ENCODE measurements around the gene G6PC3. TPM values are rescaled to one million over a fixed set of nuclear protein-coding genes. Genes with fewer than 3 reads are reported as not detected.
"Not testable (repeated sequence)": the region's sequence is repeated elsewhere in the genome, so short reads cannot be mapped to it uniquely, and the experiment has no call there.

Gene G6PC3
- total RNA-seq, 1 donor from 2014 or later = 42.4 TPM

- no peak overlapping the region for H3K4me3 ChIP-seq (ENCODE audit: low read depth, low read length)
- TF ChIP-seq, protein P1, sequence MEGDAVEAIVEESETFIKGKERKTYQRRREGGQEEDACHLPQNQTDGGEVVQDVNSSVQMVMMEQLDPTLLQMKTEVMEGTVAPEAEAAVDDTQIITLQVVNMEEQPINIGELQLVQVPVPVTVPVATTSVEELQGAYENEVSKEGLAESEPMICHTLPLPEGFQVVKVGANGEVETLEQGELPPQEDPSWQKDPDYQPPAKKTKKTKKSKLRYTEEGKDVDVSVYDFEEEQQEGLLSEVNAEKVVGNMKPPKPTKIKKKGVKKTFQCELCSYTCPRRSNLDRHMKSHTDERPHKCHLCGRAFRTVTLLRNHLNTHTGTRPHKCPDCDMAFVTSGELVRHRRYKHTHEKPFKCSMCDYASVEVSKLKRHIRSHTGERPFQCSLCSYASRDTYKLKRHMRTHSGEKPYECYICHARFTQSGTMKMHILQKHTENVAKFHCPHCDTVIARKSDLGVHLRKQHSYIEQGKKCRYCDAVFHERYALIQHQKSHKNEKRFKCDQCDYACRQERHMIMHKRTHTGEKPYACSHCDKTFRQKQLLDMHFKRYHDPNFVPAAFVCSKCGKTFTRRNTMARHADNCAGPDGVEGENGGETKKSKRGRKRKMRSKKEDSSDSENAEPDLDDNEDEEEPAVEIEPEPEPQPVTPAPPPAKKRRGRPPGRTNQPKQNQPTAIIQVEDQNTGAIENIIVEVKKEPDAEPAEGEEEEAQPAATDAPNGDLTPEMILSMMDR (conservative IDR thresholded peaks at IDR 0.05; ENCODE audit: low read depth, low read length) = no peak
- no peak for DNase-seq (ENCODE audit: low read depth)
These were observed 43.6 kb downstream of the G6PC3 start for GRCh38 chr17:44113868-44114840.

- H3K4me3 ChIP-seq (ENCODE audit: low read depth, low read length) = no peak overlapping the region
- DNase-seq (ENCODE audit: low read depth) = no peak
- TF ChIP-seq, protein P1 (conservative IDR thresholded peaks at IDR 0.05; ENCODE audit: low read depth, low read length) = peak; percentile 80
These were observed 45.3 kb downstream of the G6PC3 start for GRCh38 chr17:44115585-44116415.

DNA sequence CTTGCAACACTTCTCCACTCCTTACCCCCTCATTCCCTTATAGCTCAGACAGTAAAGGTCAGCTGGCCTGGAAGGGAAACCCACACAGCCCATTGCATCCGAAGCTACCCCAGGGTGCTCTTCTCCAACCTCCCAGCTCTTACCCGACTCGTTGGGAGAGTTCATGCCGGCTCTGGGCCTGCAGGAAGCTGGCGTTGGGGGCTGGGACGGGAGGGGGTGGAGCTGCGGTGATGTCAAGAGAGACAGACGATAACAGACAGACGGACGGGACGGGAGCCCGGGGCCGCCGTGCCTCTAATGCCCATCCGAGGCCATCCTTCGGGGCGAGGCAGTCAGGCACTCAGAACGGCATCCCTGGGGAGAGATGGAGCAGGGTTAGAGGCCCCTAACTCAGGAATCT, 46.8 kb downstream of the G6PC3 start:
- H3K4me3 ChIP-seq (ENCODE audit: low read depth, low read length) = no peak overlapping the region
- DNase-seq (ENCODE audit: low read depth) = no peak
- TF ChIP-seq, protein P1 (conservative IDR thresholded peaks at IDR 0.05; ENCODE audit: low read depth, low read length) = no peak

DNA sequence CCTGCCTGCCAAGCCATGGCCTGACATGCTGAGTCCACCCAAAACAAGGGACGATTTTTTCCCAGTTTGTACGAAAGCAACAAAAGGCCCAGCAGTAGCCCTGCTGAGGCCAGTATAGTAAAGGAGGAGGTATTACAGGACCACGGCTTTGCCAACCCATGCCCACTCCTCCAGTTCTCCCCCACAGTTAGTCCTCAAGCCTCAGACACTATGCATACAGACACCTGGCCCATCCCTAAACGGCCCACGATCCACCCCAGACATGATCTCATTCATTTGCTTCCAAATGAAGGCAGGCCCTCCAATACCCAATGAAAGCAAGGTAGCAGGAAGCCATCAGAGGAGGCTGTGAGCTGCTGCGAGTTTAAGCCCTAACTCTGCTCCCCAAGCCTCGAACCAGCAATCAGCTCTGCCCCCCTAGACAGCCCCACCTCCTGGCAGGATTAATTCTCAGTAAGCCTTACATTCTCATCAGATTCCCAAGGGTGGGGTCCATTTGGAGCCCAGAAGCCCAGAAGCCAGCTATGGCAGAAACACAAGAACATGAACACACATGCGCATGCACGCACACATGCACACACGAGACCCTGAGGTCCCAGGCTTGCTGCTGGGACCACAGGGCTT, 48.0 kb downstream of the G6PC3 start:
- H3K4me3 ChIP-seq (ENCODE audit: low read depth, low read length) = no peak overlapping the region
- DNase-seq (ENCODE audit: low read depth) = no peak
- TF ChIP-seq, protein P1 (conservative IDR thresholded peaks at IDR 0.05; ENCODE audit: low read depth, low read length) = no peak

- DNase-seq (ENCODE audit: low read depth) = no peak
These were observed 48.5 kb downstream of the G6PC3 start for GRCh38 chr17:44119062-44119461.

DNA sequence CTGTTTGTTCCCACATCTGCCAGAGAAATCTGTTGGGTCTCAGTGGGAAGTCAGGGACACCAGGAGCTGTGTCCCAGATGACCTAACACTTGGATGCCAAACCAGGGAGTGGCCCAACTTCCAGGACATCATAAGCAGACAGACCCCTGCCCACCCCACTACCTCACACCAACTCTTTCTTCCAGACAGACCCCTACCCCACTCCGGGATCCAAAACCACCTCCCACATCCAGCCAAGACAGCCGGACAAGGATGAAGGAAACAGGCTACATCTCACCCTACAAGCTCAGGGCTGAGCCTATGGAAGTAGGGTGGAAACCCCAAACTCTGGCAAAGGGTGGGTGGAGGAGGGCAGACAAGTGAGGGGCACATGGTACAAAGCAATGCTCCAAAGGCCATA, 49.3 kb downstream of the G6PC3 start:
- H3K4me3 ChIP-seq (ENCODE audit: low read depth, low read length) = no peak overlapping the region
- DNase-seq (ENCODE audit: low read depth) = no peak
- TF ChIP-seq, protein P1 (conservative IDR thresholded peaks at IDR 0.05; ENCODE audit: low read depth, low read length) = no peak

More at GRCh38 chr17:44119062-44119461, 48.5 kb downstream of the G6PC3 start:
- H3K4me3 ChIP-seq (ENCODE audit: low read depth, low read length) = no peak overlapping the region
- TF ChIP-seq, protein P1 (conservative IDR thresholded peaks at IDR 0.05; ENCODE audit: low read depth, low read length) = no peak

- DNase-seq (ENCODE audit: low read depth); H3K4me3 ChIP-seq (ENCODE audit: low read depth, low read length): not testable (repeated sequence)
These were observed 49.7 kb downstream of the G6PC3 start for GRCh38 chr17:44120281-44120680.

Data from epithelial cell of proximal tubule (primary cell).